HepG2 (cell line): Measurements from ENCODE around the gene SCAMP3. TPM values are rescaled to one million over a fixed set of nuclear protein-coding genes. Genes with fewer than 3 reads are reported as not detected.

Experiments
- GTF3A ChIP-seq: sonication (generic); formaldehyde crosslinking; conservative IDR thresholded peaks from 2 replicates; pipeline ENCODE4 v1.4.0; 2020; ENCODE audit warnings: mild to moderate bottlenecking, missing genetic modification reagents
- HMG20A ChIP-seq: IDR thresholded peaks from 2 replicates; pipeline ENCODE4 v1.6.1; 2016; ENCODE audit warnings: borderline replicate concordance
- HOXA5 ChIP-seq: sonication (generic); formaldehyde crosslinking; IDR thresholded peaks from 2 replicates; pipeline ENCODE4 v1.4.0; 2020; ENCODE audit warnings: missing genetic modification reagents
- KDM2A ChIP-seq: sonication (generic); formaldehyde crosslinking; IDR thresholded peaks from 2 replicates; pipeline ENCODE4 v1.4.0; 2020; ENCODE audit warnings: low read depth, missing genetic modification reagents, borderline replicate concordance
- KDM4B ChIP-seq: sonication (generic); formaldehyde crosslinking; IDR thresholded peaks from 2 replicates; pipeline ENCODE4 v1.4.0; 2020; ENCODE audit warnings: missing genetic modification reagents
- KMT2B ChIP-seq: IDR thresholded peaks from 2 replicates; pipeline ENCODE4 v1.6.1; 2016; ENCODE audit warnings: missing genetic modification reagents, missing compliant biosample characterization
- MYNN ChIP-seq: sonication (generic); formaldehyde crosslinking; IDR thresholded peaks from 2 replicates; pipeline ENCODE4 v1.4.0; 2020; ENCODE audit warnings: mild to moderate bottlenecking, low read depth, missing genetic modification reagents
- NRL ChIP-seq: sonication (generic); formaldehyde crosslinking; IDR thresholded peaks from 2 replicates; pipeline ENCODE4 v1.5.0; 2020; ENCODE audit warnings: missing genetic modification reagents, mild to moderate bottlenecking, moderate library complexity, borderline replicate concordance
- TP53 ChIP-seq: sonication (generic); formaldehyde crosslinking; conservative IDR thresholded peaks from 2 replicates; pipeline ENCODE4 v1.4.0; 2020; ENCODE audit warnings: missing genetic modification reagents
- ZNF20 ChIP-seq: sonication (generic); formaldehyde crosslinking; IDR thresholded peaks from 2 replicates; pipeline ENCODE4 v1.4.0; 2020; ENCODE audit warnings: mild to moderate bottlenecking, moderate library complexity, missing genetic modification reagents
- ZNF251 ChIP-seq: sonication (generic); formaldehyde crosslinking; IDR thresholded peaks from 2 replicates; pipeline ENCODE4 v1.9.0; 2021; ENCODE audit warnings: mild to moderate bottlenecking, missing genetic modification reagents
- ZNF263 ChIP-seq: sonication (generic); formaldehyde crosslinking; IDR thresholded peaks from 2 replicates; pipeline ENCODE4 v1.4.0; 2020; ENCODE audit warnings: missing genetic modification reagents
- ZNF33B ChIP-seq: sonication (generic); formaldehyde crosslinking; IDR thresholded peaks from 2 replicates; pipeline ENCODE4 v1.5.1; 2020; ENCODE audit warnings: mild to moderate bottlenecking, missing genetic modification reagents
- ZNF510 ChIP-seq: sonication (generic); formaldehyde crosslinking; IDR thresholded peaks from 2 replicates; pipeline ENCODE4 v1.4.0; 2020; ENCODE audit warnings: low read depth, mild to moderate bottlenecking, missing genetic modification reagents
- ZNF552 ChIP-seq: sonication (generic); formaldehyde crosslinking; IDR thresholded peaks from 2 replicates; pipeline ENCODE4 v1.9.0; 2022; ENCODE audit warnings: missing genetic modification reagents, mild to moderate bottlenecking, borderline replicate concordance
- ZNF720 ChIP-seq: sonication (generic); formaldehyde crosslinking; IDR thresholded peaks from 2 replicates; pipeline ENCODE4 v1.4.0; 2020; ENCODE audit warnings: missing genetic modification reagents
- ZNF773 ChIP-seq: sonication (generic); formaldehyde crosslinking; IDR thresholded peaks from 2 replicates; pipeline ENCODE4 v1.4.0; 2020; ENCODE audit warnings: missing genetic modification reagents, borderline replicate concordance
- polyA plus RNA-seq, 8 experiments: library from polyadenylated mRNA; depleted of rRNA in 3 of 8; stranded (reverse) in 7 of 8; unstranded in 1 of 8; fragments of >200 nt; fragmentation: Illumina TruSeq in 4 of 8; extraction: Trizol in 4 of 8; gene quantifications; 2 replicates each; pipeline versions ENCODE4 v1.2.1 to v1.2.3, GENCODE V29; 2011 to 2016; ENCODE audit warnings: low read depth in 4 of 8, missing spikeins in 1 of 8, mixed read lengths in 1 of 8; ENCODE audit not compliant: insufficient read depth in 1 of 8
- total RNA-seq, 5 experiments: library from RNA; depleted of rRNA; stranded (reverse); fragments of >200 nt; fragmentation: Illumina TruSeq; extraction: Trizol; gene quantifications; 2 replicates each; pipeline ENCODE4 v1.2.3, GENCODE V29; 2016; ENCODE audit warnings: low read depth in 1 of 5
- TF ChIP-seq, protein P1 (sequence below), 2 experiments: IDR thresholded peaks; 2 replicates each; pipeline ENCODE4 v1.6.1; 2011 to 2012; ENCODE audit warnings: low read length in 2 of 2, borderline replicate concordance in 1 of 2, low read depth in 1 of 2, mild to moderate bottlenecking in 1 of 2, moderate library complexity in 1 of 2
- TF ChIP-seq, protein P2 (sequence below): IDR thresholded peaks from 2 replicates; pipeline ENCODE4 v1.6.1; 2016; ENCODE audit warnings: missing genetic modification reagents, missing compliant biosample characterization
- TF ChIP-seq, protein P3 (sequence below): IDR thresholded peaks from 2 replicates; pipeline ENCODE4 v1.6.1; 2016; ENCODE audit warnings: control low read depth
- TF ChIP-seq, protein P4 (sequence below): sonication (generic); formaldehyde crosslinking; IDR thresholded peaks from 2 replicates; pipeline ENCODE4 v1.8.0; 2022; ENCODE audit warnings: mild to moderate bottlenecking, missing genetic modification reagents; ENCODE audit not compliant: insufficient replicate concordance
- TF ChIP-seq, protein P5 (sequence below): sonication (generic); formaldehyde crosslinking; IDR thresholded peaks from 2 replicates; pipeline ENCODE4 v1.5.1; 2020; ENCODE audit warnings: missing genetic modification reagents, mild to moderate bottlenecking, borderline replicate concordance

The SCAMP3 gene
- total and polyA plus RNA-seq, 2 of the 13 experiments (the other 11 are each of a cell fraction or from before 2014, with no cell fraction given) = 46.8 to 83.3 TPM

DNA sequence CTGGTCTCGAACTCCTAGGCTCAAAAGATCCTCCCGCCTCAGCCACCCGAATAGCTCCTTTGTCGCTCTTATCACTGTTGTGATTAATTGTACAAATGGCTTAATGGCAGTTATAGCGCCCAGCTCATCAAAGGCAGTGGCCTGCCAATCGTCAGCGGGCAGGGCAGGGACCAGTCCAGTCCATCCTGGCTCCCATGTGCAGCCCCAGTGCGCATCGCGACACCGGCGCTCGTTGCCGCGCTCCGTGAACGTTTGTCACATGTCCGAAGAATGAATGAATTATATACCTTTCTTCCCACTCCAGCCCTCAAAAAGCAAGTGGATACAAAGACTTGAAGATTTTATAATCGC lies 35.3 kb downstream of the SCAMP3 start (continued):
- TF ChIP-seq, protein P1, sequence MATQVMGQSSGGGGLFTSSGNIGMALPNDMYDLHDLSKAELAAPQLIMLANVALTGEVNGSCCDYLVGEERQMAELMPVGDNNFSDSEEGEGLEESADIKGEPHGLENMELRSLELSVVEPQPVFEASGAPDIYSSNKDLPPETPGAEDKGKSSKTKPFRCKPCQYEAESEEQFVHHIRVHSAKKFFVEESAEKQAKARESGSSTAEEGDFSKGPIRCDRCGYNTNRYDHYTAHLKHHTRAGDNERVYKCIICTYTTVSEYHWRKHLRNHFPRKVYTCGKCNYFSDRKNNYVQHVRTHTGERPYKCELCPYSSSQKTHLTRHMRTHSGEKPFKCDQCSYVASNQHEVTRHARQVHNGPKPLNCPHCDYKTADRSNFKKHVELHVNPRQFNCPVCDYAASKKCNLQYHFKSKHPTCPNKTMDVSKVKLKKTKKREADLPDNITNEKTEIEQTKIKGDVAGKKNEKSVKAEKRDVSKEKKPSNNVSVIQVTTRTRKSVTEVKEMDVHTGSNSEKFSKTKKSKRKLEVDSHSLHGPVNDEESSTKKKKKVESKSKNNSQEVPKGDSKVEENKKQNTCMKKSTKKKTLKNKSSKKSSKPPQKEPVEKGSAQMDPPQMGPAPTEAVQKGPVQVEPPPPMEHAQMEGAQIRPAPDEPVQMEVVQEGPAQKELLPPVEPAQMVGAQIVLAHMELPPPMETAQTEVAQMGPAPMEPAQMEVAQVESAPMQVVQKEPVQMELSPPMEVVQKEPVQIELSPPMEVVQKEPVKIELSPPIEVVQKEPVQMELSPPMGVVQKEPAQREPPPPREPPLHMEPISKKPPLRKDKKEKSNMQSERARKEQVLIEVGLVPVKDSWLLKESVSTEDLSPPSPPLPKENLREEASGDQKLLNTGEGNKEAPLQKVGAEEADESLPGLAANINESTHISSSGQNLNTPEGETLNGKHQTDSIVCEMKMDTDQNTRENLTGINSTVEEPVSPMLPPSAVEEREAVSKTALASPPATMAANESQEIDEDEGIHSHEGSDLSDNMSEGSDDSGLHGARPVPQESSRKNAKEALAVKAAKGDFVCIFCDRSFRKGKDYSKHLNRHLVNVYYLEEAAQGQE (IDR thresholded peaks at IDR 0.05; ENCODE audit: borderline replicate concordance in 1 of 2, low read depth in 1 of 2, low read length in 2 of 2) = no peak
- TF ChIP-seq ZNF552 (CRISPR knock-in tag) (no peak), ZNF720 (CRISPR knock-in tag) (no peak), HMG20A (no peak), ZNF20 (CRISPR knock-in tag) (no peak), KDM4B (no peak), ZNF33B (0 out of 2 replicates have a peak, but pooled peaks have one; percentile 38), KMT2B (no peak; the same call in 1 of the 2 replicates), TP53 (CRISPR knock-in tag) (no peak), MYNN (CRISPR knock-in tag) (no peak), ZNF510 (CRISPR knock-in tag) (no peak), NRL (0 out of 2 replicates have a peak, but pooled peaks have one; percentile 58), HOXA5 (CRISPR knock-in tag) (no peak), KDM2A (CRISPR knock-in tag) (no peak), GTF3A (CRISPR knock-in tag) (0 out of 2 replicates have a peak, but pooled peaks have one; percentile 39), ZNF251 (CRISPR knock-in tag) (no peak), ZNF263 (no peak), ZNF773 (no peak)
- TF ChIP-seq, protein P2, sequence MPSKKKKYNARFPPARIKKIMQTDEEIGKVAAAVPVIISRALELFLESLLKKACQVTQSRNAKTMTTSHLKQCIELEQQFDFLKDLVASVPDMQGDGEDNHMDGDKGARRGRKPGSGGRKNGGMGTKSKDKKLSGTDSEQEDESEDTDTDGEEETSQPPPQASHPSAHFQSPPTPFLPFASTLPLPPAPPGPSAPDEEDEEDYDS (CRISPR knock-in tag) = no peak
- TF ChIP-seq, protein P3, sequence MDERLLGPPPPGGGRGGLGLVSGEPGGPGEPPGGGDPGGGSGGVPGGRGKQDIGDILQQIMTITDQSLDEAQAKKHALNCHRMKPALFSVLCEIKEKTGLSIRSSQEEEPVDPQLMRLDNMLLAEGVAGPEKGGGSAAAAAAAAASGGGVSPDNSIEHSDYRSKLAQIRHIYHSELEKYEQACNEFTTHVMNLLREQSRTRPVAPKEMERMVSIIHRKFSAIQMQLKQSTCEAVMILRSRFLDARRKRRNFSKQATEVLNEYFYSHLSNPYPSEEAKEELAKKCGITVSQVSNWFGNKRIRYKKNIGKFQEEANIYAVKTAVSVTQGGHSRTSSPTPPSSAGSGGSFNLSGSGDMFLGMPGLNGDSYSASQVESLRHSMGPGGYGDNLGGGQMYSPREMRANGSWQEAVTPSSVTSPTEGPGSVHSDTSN = no peak
- TF ChIP-seq, protein P4, sequence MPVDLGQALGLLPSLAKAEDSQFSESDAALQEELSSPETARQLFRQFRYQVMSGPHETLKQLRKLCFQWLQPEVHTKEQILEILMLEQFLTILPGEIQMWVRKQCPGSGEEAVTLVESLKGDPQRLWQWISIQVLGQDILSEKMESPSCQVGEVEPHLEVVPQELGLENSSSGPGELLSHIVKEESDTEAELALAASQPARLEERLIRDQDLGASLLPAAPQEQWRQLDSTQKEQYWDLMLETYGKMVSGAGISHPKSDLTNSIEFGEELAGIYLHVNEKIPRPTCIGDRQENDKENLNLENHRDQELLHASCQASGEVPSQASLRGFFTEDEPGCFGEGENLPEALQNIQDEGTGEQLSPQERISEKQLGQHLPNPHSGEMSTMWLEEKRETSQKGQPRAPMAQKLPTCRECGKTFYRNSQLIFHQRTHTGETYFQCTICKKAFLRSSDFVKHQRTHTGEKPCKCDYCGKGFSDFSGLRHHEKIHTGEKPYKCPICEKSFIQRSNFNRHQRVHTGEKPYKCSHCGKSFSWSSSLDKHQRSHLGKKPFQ (CRISPR knock-in tag) = no peak
- TF ChIP-seq, protein P5, sequence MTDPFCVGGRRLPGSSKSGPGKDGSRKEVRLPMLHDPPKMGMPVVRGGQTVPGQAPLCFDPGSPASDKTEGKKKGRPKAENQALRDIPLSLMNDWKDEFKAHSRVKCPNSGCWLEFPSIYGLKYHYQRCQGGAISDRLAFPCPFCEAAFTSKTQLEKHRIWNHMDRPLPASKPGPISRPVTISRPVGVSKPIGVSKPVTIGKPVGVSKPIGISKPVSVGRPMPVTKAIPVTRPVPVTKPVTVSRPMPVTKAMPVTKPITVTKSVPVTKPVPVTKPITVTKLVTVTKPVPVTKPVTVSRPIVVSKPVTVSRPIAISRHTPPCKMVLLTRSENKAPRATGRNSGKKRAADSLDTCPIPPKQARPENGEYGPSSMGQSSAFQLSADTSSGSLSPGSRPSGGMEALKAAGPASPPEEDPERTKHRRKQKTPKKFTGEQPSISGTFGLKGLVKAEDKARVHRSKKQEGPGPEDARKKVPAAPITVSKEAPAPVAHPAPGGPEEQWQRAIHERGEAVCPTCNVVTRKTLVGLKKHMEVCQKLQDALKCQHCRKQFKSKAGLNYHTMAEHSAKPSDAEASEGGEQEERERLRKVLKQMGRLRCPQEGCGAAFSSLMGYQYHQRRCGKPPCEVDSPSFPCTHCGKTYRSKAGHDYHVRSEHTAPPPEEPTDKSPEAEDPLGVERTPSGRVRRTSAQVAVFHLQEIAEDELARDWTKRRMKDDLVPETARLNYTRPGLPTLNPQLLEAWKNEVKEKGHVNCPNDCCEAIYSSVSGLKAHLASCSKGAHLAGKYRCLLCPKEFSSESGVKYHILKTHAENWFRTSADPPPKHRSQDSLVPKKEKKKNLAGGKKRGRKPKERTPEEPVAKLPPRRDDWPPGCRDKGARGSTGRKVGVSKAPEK (CRISPR knock-in tag) = no peak
